HepG2 (cell line): Measurements from ENCODE around the gene EMP2. TPM values are rescaled to one million over a fixed set of nuclear protein-coding genes. Genes with fewer than 3 reads are reported as not detected.
A peak's percentile ranks its signal among the peaks of the same experiment; 100 is the strongest.

Experiments
- ATF7-NPFF ChIP-seq: sonication (generic); formaldehyde crosslinking; IDR thresholded peaks from 2 replicates; pipeline ENCODE4 v1.8.1; 2023; ENCODE audit warnings: mild to moderate bottlenecking, low read depth, missing genetic modification reagents, moderate library complexity
- BORCS8-MEF2B ChIP-seq: sonication (generic); formaldehyde crosslinking; IDR thresholded peaks from 2 replicates; pipeline ENCODE4 v1.8.0; 2022; ENCODE audit warnings: mild to moderate bottlenecking, missing genetic modification reagents
- IRX3 ChIP-seq: sonication (generic); formaldehyde crosslinking; IDR thresholded peaks from 2 replicates; pipeline ENCODE4 v1.8.1; 2023; ENCODE audit warnings: mild to moderate bottlenecking, low read depth, missing genetic modification reagents, borderline replicate concordance
- KLF15 ChIP-seq: sonication (generic); formaldehyde crosslinking; IDR thresholded peaks from 2 replicates; pipeline ENCODE4 v1.8.1; 2023; ENCODE audit warnings: borderline replicate concordance, mild to moderate bottlenecking, inconsistent platforms, missing genetic modification reagents, mixed read lengths
- MAZ ChIP-seq, 2 experiments: sonication (generic) in 1 of 2; formaldehyde crosslinking in 1 of 2; IDR thresholded peaks; 2 replicates each; pipeline versions ENCODE4 v1.5.0 to v1.6.1; 2012 to 2020; ENCODE audit warnings: low read depth in 2 of 2, mild to moderate bottlenecking in 2 of 2, borderline replicate concordance in 1 of 2, improper control_type of control experiment in 1 of 2, low read length in 1 of 2, missing genetic modification reagents in 1 of 2, moderate library complexity in 1 of 2
- NCOA2 ChIP-seq: sonication (generic); formaldehyde crosslinking; IDR thresholded peaks from 2 replicates; pipeline ENCODE4 v1.8.0; 2022; ENCODE audit warnings: inconsistent platforms
- REL ChIP-seq: sonication (generic); formaldehyde crosslinking; conservative IDR thresholded peaks from 2 replicates; pipeline ENCODE4 v1.8.0; 2022; ENCODE audit warnings: mild to moderate bottlenecking, missing genetic modification reagents, moderate library complexity
- RNF2 ChIP-seq: fragments of 450-650 bp; conservative IDR thresholded peaks from 2 replicates; pipeline ENCODE4 v1.6.1; 2016; ENCODE audit warnings: low read depth
- SMYD3 ChIP-seq: sonication (generic); formaldehyde crosslinking; IDR thresholded peaks from 2 replicates; pipeline ENCODE4 v1.8.1; 2023; ENCODE audit warnings: mild to moderate bottlenecking, missing genetic modification reagents
- TEAD3 ChIP-seq: optimal IDR thresholded peaks from 2 replicates; pipeline ENCODE3; 2016; ENCODE audit warnings: borderline replicate concordance
- ZBTB7B ChIP-seq: sonication (generic); formaldehyde crosslinking; IDR thresholded peaks from 2 replicates; pipeline ENCODE4 v1.4.0; 2020; ENCODE audit warnings: missing genetic modification reagents
- ZNF10 ChIP-seq: sonication (generic); formaldehyde crosslinking; IDR thresholded peaks from 2 replicates; pipeline ENCODE4 v1.4.0; 2020; ENCODE audit warnings: mild to moderate bottlenecking, low read depth, missing genetic modification reagents, borderline replicate concordance
- ZNF263 ChIP-seq: sonication (generic); formaldehyde crosslinking; IDR thresholded peaks from 2 replicates; pipeline ENCODE4 v1.4.0; 2020; ENCODE audit warnings: missing genetic modification reagents
- ZNF567 ChIP-seq: sonication (generic); formaldehyde crosslinking; IDR thresholded peaks from 2 replicates; pipeline ENCODE4 v1.8.1; 2023; ENCODE audit warnings: mild to moderate bottlenecking, missing genetic modification reagents, borderline replicate concordance
- ZNF724P ChIP-seq: sonication (generic); formaldehyde crosslinking; IDR thresholded peaks from 2 replicates; pipeline ENCODE4 v1.8.0; 2022; ENCODE audit warnings: missing genetic modification reagents, borderline replicate concordance
- polyA plus RNA-seq, 8 experiments: library from polyadenylated mRNA; depleted of rRNA in 3 of 8; stranded (reverse) in 7 of 8; unstranded in 1 of 8; fragments of >200 nt; fragmentation: Illumina TruSeq in 4 of 8; extraction: Trizol in 4 of 8; gene quantifications; 2 replicates each; pipeline versions ENCODE4 v1.2.1 to v1.2.3, GENCODE V29; 2011 to 2016; ENCODE audit warnings: low read depth in 4 of 8, missing spikeins in 1 of 8, mixed read lengths in 1 of 8; ENCODE audit not compliant: insufficient read depth in 1 of 8
- total RNA-seq, 5 experiments: library from RNA; depleted of rRNA; stranded (reverse); fragments of >200 nt; fragmentation: Illumina TruSeq; extraction: Trizol; gene quantifications; 2 replicates each; pipeline ENCODE4 v1.2.3, GENCODE V29; 2016; ENCODE audit warnings: low read depth in 1 of 5
- TF ChIP-seq, protein P1 (sequence below): sonication (generic); formaldehyde crosslinking; IDR thresholded peaks from 2 replicates; pipeline ENCODE4 v1.8.1; 2023; ENCODE audit warnings: mild to moderate bottlenecking, missing genetic modification reagents
- TF ChIP-seq, protein P2 (sequence below): sonication (generic); formaldehyde crosslinking; IDR thresholded peaks from 2 replicates; pipeline ENCODE4 v1.4.0; 2020; ENCODE audit warnings: missing genetic modification reagents, borderline replicate concordance
- TF ChIP-seq, protein P3 (sequence below): sonication (generic); formaldehyde crosslinking; IDR thresholded peaks from 2 replicates; pipeline ENCODE4 v1.5.0; 2020; ENCODE audit warnings: missing genetic modification reagents
- TF ChIP-seq, protein P4 (sequence below): IDR thresholded peaks from 2 replicates; pipeline ENCODE4 v1.6.1; 2016; ENCODE audit warnings: missing biosample characterization, missing genetic modification reagents, low read depth

The EMP2 gene
- total and polyA plus RNA-seq, 2 of the 13 experiments (the other 11 are each of a cell fraction or from before 2014, with no cell fraction given) = 24.6 to 91.2 TPM

DNA sequence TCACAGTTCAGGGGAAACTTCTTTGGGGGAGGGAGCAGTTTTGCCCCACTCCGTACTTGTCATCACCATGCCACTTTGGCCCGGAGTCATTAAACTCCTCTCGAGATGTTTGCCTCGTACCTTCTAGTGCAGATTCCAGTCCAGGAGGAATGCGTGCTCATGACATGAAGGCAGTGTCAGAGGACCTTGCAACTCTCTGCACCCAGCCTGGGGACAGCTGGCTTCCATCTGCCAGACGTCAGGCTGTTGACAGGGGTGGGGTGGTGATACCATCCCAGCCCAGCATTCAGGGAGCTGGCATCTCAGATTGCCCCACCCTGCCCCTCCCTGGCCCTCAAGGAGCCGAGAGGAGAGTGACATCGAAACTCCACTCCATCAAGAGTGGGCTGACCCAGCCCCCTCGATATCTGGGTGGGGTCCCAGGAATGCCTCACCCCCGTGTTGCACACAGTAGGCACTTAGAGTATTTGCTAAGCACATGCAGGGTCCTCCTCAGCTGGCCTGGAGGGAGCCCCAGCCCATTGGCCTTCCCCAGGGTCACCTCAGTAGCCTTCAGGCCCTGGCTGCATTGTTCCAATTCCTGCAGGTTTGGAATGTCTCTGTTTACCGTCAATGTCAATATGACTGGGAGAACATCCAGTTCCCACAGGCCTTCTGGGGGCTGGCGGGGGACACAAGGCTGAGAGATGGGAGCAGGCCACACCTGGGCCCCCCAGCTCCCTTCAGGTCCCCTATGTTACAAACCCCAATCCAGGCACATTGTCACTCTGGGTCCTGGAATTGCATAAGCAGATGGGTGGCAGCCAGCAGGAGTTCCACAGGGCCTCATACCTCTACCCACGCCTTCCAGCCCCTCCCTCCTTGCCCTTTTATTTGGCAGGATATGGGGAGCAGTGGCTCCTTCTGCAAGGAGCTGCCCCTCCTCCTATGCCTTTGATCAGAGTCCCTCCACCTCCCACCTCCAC lies 21.3 kb upstream of the EMP2 start (continued):
- TF ChIP-seq RNF2 (no peak), KLF15 (CRISPR knock-in tag) (no peak), MAZ (IDR thresholded peaks at IDR 0.05; ENCODE audit: borderline replicate concordance, low read depth, low read length) (no peak), MAZ (CRISPR knock-in tag; IDR thresholded peaks at IDR 0.05; ENCODE audit: low read depth) (no peak), IRX3 (CRISPR knock-in tag) (no peak), SMYD3 (CRISPR knock-in tag) (no peak), ZBTB7B (CRISPR knock-in tag) (peak; percentile 77; the same call in 1 of the 2 replicates), ZNF10 (CRISPR knock-in tag) (no peak), ZNF567 (CRISPR knock-in tag) (no peak), ATF7-NPFF (0 out of 2 replicates have a peak, but pooled peaks have one; percentile 40), TEAD3 (CRISPR knock-in tag) (peak; percentile 98), BORCS8-MEF2B (CRISPR knock-in tag) (no peak), ZNF263 (no peak; the same call in 1 of the 2 replicates), REL (no peak), ZNF724P (no peak), NCOA2 (CRISPR knock-in tag) (peak; percentile 75)
- TF ChIP-seq, protein P1, sequence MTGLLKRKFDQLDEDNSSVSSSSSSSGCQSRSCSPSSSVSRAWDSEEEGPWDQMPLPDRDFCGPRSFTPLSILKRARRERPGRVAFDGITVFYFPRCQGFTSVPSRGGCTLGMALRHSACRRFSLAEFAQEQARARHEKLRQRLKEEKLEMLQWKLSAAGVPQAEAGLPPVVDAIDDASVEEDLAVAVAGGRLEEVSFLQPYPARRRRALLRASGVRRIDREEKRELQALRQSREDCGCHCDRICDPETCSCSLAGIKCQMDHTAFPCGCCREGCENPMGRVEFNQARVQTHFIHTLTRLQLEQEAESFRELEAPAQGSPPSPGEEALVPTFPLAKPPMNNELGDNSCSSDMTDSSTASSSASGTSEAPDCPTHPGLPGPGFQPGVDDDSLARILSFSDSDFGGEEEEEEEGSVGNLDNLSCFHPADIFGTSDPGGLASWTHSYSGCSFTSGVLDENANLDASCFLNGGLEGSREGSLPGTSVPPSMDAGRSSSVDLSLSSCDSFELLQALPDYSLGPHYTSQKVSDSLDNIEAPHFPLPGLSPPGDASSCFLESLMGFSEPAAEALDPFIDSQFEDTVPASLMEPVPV = no peak
- TF ChIP-seq, protein P2, sequence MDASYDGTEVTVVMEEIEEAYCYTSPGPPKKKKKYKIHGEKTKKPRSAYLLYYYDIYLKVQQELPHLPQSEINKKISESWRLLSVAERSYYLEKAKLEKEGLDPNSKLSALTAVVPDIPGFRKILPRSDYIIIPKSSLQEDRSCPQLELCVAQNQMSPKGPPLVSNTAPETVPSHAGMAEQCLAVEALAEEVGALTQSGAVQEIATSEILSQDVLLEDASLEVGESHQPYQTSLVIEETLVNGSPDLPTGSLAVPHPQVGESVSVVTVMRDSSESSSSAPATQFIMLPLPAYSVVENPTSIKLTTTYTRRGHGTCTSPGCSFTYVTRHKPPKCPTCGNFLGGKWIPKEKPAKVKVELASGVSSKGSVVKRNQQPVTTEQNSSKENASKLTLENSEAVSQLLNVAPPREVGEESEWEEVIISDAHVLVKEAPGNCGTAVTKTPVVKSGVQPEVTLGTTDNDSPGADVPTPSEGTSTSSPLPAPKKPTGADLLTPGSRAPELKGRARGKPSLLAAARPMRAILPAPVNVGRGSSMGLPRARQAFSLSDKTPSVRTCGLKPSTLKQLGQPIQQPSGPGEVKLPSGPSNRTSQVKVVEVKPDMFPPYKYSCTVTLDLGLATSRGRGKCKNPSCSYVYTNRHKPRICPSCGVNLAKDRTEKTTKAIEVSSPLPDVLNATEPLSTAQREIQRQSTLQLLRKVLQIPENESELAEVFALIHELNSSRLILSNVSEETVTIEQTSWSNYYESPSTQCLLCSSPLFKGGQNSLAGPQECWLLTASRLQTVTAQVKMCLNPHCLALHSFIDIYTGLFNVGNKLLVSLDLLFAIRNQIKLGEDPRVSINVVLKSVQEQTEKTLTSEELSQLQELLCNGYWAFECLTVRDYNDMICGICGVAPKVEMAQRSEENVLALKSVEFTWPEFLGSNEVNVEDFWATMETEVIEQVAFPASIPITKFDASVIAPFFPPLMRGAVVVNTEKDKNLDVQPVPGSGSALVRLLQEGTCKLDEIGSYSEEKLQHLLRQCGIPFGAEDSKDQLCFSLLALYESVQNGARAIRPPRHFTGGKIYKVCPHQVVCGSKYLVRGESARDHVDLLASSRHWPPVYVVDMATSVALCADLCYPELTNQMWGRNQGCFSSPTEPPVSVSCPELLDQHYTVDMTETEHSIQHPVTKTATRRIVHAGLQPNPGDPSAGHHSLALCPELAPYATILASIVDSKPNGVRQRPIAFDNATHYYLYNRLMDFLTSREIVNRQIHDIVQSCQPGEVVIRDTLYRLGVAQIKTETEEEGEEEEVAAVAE = no peak
- TF ChIP-seq, protein P3, sequence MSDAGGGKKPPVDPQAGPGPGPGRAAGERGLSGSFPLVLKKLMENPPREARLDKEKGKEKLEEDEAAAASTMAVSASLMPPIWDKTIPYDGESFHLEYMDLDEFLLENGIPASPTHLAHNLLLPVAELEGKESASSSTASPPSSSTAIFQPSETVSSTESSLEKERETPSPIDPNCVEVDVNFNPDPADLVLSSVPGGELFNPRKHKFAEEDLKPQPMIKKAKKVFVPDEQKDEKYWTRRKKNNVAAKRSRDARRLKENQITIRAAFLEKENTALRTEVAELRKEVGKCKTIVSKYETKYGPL (CRISPR knock-in tag) = no peak
- TF ChIP-seq, protein P4, sequence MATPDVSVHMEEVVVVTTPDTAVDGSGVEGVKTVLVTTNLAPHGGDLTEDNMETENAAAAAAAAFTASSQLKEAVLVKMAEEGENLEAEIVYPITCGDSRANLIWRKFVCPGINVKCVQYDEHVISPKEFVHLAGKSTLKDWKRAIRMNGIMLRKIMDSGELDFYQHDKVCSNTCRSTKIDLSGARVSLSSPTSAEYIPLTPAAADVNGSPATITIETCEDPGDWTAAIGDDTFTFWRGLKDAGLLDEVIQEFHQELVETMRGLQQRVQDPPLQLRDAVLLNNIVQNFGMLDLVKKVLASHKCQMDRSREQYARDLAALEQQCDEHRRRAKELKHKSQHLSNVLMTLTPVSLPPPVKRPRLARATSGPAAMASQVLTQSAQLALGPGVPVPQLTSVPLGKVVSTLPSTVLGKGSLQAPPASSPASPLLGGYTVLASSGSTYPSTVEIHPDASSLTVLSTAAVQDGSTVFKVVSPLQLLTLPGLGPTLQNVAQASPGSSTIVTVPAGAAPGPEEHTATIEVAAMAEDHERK (CRISPR knock-in tag) = no peak
